Stimulated activated CD4-positive, alpha-beta T cell treated with anti-CD3 and anti-CD28 coated beads, Interleukin-15, amount 100 ng/mL, for 48 hours (primary cell): ENCODE measurements around the gene FNDC5.
A peak's percentile ranks its signal among the peaks of the same experiment; 100 is the strongest.

Source experiments
- DNase-seq, 2 donors: peaks; one replicate each; pipeline ENCODE4 v3.0.0-alpha.2; 2020; ENCODE audit warnings: low read depth in 2 of 2

Gene FNDC5

GRCh38 chr1:32897082-32898049, 26.7 kb upstream of the FNDC5 start:
- DNase-seq = no peak

- DNase-seq = no peak
Measured at GRCh38 chr1:32896451-32896850, 25.7 kb upstream of the FNDC5 start.

GRCh38 chr1:32895325-32896215, 24.9 kb upstream of the FNDC5 start:
- DNase-seq = no peak

GRCh38 chr1:32894681-32895080, 24.0 kb upstream of the FNDC5 start:
- no peak for DNase-seq

GRCh38 chr1:32894019-32894600, 23.4 kb upstream of the FNDC5 start:
- DNase-seq = no peak

GRCh38 chr1:32893198-32894018, 22.7 kb upstream of the FNDC5 start:
- no peak for DNase-seq

- peak; percentile 36 to 44 for DNase-seq
Measured at GRCh38 chr1:32892368-32893197, 21.9 kb upstream of the FNDC5 start.

GRCh38 chr1:32891630-32892029, 20.9 kb upstream of the FNDC5 start:
- DNase-seq = no peak

- DNase-seq = no peak
Measured at GRCh38 chr1:32891241-32891570, 20.5 kb upstream of the FNDC5 start.

GRCh38 chr1:32890516-32891240, 20.0 kb upstream of the FNDC5 start:
- no peak for DNase-seq

GRCh38 chr1:32889731-32890278, 19.1 kb upstream of the FNDC5 start:
- DNase-seq = no peak

GRCh38 chr1:32888677-32889420, 18.1 kb upstream of the FNDC5 start:
- no peak for DNase-seq

- DNase-seq = no peak
Measured at GRCh38 chr1:32888134-32888533, 17.4 kb upstream of the FNDC5 start.

- DNase-seq = no peak
Measured at GRCh38 chr1:32887623-32888022, 16.9 kb upstream of the FNDC5 start.

- DNase-seq = no peak
Measured at GRCh38 chr1:32886828-32887414, 16.2 kb upstream of the FNDC5 start.

GRCh38 chr1:32886004-32886827, 15.5 kb upstream of the FNDC5 start, which contains the start of gene HPCA:
Gene HPCA (plus strand): TSS chr1:32886491. CDS start chr1:32888899, 2,408 bp downstream.
- peak in 1 of 2 donors; percentile 33 for DNase-seq

GRCh38 chr1:32885676-32886003, 14.9 kb upstream of the FNDC5 start:
- no peak for DNase-seq

GRCh38 chr1:32884726-32885125, 14.0 kb upstream of the FNDC5 start:
- no peak for DNase-seq
